Dedifferentiated amniotic fluid mesenchymal stem cell (primary cell): ENCODE results near the gene ABTB2.

Source experiments
- DNase-seq: peaks from one replicate; pipeline ENCODE4 v3.0.0-alpha.2; 2016; ENCODE audit errors: extremely low spot score

ABTB2 gene

DNA sequence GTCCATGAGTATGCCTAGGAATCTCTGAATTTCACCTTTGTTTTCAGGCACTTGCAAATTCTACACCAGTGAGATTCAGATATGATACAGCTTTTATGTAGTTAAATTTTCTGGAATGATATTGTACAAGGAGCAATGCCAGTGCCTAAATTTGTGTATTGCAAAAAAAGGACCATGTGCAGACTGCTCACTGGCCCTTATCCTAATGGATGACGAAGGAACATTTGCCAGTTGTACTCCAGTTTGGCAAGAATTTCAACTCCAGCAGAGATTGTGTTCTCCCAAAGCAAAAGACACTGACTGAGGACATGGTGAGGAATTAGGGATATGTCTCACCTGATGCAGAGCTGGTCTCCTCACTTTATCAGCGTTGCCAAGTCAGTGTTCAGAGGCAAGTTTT, 243.8 kb downstream of the ABTB2 start:
- no peak for DNase-seq

GRCh38 chr11:34111722-34112270, 246.0 kb downstream of the ABTB2 start:
- no peak for DNase-seq

DNA sequence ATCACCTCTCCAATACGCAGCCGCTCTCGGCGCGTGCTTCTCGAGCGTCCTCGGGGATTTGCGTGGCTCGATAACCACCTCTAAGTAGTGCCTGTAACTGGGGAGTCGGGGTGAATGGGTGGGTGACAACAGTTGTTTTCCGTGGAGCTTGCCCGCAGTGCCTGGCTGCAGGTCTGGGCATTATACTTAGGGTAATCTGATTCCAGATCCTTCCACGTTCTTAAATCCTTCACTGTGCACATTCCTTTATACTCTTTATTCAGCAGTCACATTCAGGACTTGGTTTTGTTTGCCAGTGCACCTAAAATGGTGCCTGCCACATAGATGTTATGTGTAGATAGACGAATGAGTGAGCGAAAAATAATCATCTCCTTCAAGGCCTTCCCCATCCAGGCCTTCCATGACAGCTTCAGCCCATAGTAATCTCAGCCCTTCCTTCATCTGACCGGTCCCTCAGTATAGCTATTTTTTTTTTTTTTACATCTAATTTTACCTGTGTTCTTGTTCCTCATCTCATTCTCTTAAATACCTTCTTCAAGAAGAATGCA, 251.8 kb downstream of the ABTB2 start:
- no peak for DNase-seq

GRCh38 chr11:34105079-34105956, 252.5 kb downstream of the ABTB2 start, which contains the start of gene NAT10:
Gene NAT10, plus strand, starts transcription at chr11:34105629. Its CDS starts 2,597 bp downstream, at chr11:34108226.
- DNase-seq: peak; percentile 98

DNA sequence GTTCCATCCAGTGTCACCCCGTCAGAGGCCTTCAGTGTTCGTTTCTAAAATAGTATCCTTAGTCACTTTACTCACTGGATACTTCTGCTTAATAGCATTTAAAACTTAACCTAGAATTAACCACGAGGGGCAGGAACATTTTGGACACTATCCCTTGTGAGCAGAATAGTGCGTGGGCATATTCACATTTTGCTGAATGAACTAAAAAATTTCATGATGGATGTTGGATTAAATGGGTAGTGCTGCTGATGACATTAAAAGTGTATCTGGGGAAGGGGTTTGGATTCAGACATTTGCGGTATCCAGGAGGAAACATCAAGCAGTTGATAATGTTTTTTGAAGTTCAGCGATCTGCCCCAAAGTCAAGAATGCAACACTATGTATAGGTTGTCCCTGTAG, 253.1 kb downstream of the ABTB2 start:
- DNase-seq: no peak
